ENCODE measurements around the gene TARS1.
"Not testable (repeated sequence)": the region's sequence is repeated elsewhere in the genome, so short reads cannot be mapped to it uniquely, and the experiment has no call there.

The TARS1 gene

DNA sequence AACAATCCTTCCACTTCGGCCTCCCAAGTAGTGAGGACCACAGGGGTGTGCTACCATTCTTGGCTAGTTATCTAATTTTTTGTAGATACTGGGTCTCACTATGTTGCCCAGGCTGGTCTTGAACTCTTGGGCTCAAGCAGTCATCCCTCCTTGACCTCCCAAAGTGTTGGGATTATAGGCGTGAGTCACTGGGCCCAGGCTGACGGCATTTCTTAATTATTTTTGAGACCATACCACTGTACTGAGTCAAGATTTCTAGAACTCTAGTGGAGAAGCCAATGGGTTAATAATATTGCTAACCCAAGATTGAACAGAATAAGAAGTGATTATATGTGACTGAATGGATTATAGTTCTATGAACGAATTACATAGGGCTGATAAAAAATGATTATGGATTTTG lies 66.7 kb downstream of the TARS1 start:
- DNase-seq (ENCODE audit: low read depth in 1 of 2, low spot score in 1 of 2): no peak
- no peak for TF ChIP-seq JUND (IDR thresholded peaks at IDR 0.05; ENCODE audit: low read depth)
- in situ Hi-C loops (cut with HindIII; ENCODE audit: low pct_unique_long_range_greater_than_20kb, low sequenced_read_pairs): no loop called here

DNA sequence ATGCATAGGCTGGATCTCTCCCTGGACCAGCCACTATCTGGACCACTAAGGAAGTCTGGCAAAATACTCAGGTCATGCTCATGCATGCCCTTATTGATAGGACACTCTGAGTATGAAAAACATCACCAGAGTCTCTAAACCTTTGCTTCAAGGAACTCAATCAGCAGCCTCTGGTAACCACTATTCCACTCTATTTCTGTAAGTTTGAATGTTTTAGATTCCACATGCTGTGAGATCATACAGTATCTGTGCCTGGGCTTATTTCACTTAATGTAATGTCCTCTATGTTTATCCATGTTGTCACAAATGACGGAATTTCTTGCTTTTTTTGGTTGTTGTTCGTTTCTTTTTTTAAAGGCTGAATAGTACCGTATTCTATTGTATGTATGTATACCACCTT lies 68.3 kb downstream of the TARS1 start:
- in situ Hi-C loops (cut with HindIII; ENCODE audit: low pct_unique_long_range_greater_than_20kb, low sequenced_read_pairs): no loop called here
- TF ChIP-seq JUND (IDR thresholded peaks at IDR 0.05; ENCODE audit: low read depth): no peak
- DNase-seq (ENCODE audit: low read depth in 1 of 2, low spot score in 1 of 2): no peak

DNA sequence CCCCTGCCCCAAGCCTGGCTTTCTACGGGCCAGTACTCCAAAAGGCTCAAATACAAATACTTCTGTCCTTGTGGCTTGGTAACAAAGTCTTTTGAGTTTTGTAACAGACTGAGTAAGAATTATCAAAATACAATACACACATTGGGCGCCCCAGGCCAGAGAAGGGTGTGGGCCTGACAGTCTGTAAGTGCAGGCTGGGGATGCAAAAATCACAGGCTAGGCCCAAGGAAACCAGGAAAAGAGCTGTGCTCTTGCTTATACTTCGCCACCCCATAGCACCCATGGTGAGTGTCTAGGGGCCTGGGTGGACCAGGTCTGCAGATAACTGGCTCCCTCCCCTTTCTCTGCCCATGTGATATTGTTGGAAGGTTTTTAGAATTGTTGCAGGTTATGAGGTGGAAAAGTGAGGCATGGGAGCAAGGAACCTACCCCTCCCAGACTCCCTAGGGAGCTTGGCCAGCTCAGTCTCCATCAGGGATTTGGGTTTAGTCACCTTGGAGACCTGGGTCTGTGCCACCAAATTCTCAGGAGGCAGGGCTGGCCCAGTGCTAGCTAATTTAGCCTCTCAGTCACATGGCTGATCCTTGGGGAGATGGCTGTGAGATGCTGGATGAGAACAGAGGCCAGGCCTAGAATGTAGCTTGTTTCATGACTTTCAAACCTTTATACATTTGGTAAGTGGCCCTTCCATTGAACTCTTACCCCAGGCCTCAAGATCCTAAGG lies 72.9 kb downstream of the TARS1 start:
- no peak for TF ChIP-seq JUND (IDR thresholded peaks at IDR 0.05; ENCODE audit: low read depth)
- no peak for DNase-seq (ENCODE audit: low read depth in 1 of 2, low spot score in 1 of 2)
- in situ Hi-C loops (cut with HindIII; ENCODE audit: low pct_unique_long_range_greater_than_20kb, low sequenced_read_pairs): no loop called here

DNA sequence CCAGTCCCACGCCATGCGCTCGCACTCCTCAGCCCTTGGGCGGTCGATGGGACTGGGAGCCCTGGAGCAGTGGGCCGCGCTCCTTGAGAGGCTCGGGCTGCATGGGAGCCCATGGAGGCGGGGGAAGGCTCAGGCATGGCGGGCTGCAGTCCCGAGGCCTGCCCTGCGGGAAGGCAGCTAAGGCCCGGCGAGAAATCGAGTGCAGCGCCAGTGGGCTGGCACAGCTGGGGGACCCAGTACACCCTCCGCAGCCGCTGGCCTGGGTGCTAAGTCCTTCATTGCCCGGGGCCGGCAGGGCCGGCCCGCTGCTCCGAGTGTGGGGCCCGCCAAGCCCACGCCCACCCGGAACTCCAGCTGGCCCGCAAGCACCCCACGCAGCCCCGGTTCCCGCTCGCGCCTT lies 74.6 kb downstream of the TARS1 start:
- in situ Hi-C loops (cut with HindIII; ENCODE audit: low pct_unique_long_range_greater_than_20kb, low sequenced_read_pairs); DNase-seq (ENCODE audit: low read depth in 1 of 2, low spot score in 1 of 2): not testable (repeated sequence)

DNA sequence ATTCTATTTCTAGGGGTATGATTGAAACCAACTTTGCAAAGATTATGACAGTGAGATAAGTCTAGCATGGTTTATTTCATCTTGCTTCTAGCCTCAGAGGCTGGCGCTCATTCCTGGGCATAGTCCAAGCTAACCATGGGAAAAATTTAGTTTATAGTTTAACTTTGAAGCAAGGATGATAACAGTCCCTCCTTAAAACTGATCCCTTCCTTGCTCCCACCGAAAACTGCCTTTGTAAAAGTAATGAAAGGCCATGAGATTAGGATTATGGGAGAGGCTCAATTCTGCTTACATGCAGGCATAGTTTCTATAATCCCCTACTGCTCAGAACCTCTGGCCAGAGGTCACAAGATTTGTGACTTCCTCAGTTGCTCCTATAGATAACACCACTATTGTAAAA lies 75.7 kb downstream of the TARS1 start:
- TF ChIP-seq JUND (IDR thresholded peaks at IDR 0.05; ENCODE audit: low read depth): no peak
- in situ Hi-C loops (cut with HindIII; ENCODE audit: low pct_unique_long_range_greater_than_20kb, low sequenced_read_pairs): no loop called here
- no peak for DNase-seq (ENCODE audit: low read depth in 1 of 2, low spot score in 1 of 2)

Measured in T47D (cell line).